Activated CD8-positive, alpha-beta T cell treated with anti-CD3 and anti-CD28 coated beads for 36 hours (primary cell): ENCODE data around the gene CA6. TPM values are rescaled to one million over a fixed set of nuclear protein-coding genes. Genes with fewer than 3 reads are reported as not detected.

Experiments
- ATAC-seq: fragments of 200-7000 bp; cut with Tn5 transposase; one replicate; pipeline ENCODE4 v1.10.0; 2021; ENCODE audit warnings: mild to moderate bottlenecking, moderate library complexity
- CTCF ChIA-PET: fragments of 350-600 bp; sonication (Branson Sonifier 250); formaldehyde crosslinking; loops from one replicate; lab custom pipeline; 2021; ENCODE audit warnings: antibody characterized with exemption; lab: Charles Lee
- POLR2A ChIA-PET: fragments of 350-600 bp; sonication (Branson Sonifier 250); formaldehyde crosslinking; loops from one replicate; lab custom pipeline; 2021; ENCODE audit warnings: antibody characterized with exemption; lab: Charles Lee
- DNase-seq: peaks from one replicate; pipeline ENCODE4 v3.0.0-alpha.2; 2020
- H3K27ac Mint-ChIP-seq: one replicate; pipeline ENCODE4 v1.8.0; 2021; ENCODE audit warnings: mild to moderate bottlenecking, mixed read lengths
- H3K27me3 Mint-ChIP-seq: one replicate; pipeline ENCODE4 v1.8.0; 2021; ENCODE audit warnings: mixed read lengths
- H3K36me3 Mint-ChIP-seq: one replicate; pipeline ENCODE4 v1.8.0; 2021; ENCODE audit warnings: low read depth, mixed read lengths
- H3K4me1 Mint-ChIP-seq: one replicate; pipeline ENCODE4 v1.8.0; 2021; ENCODE audit warnings: low read depth, mixed read lengths
- H3K4me3 Mint-ChIP-seq: one replicate; pipeline ENCODE4 v1.8.0; 2021; ENCODE audit warnings: mild to moderate bottlenecking, moderate library complexity, mixed read lengths
- H3K9me3 Mint-ChIP-seq: one replicate; pipeline ENCODE4 v1.8.0; 2021; ENCODE audit warnings: mixed read lengths
- CTCF ChIP-seq: fragments of 200-600 bp; IDR thresholded peaks from one replicate; pipeline ENCODE4 v1.8.0; 2022; ENCODE audit warnings: antibody characterized with exemption, mild to moderate bottlenecking
- intact Hi-C: fragments of 100-400 bp; cut with micrococcal nuclease; formaldehyde crosslinking; loops from one replicate; pipeline ENCODE4 v1.10.0; 2022
- total RNA-seq, 2 experiments: library from RNA; stranded (reverse); gene quantifications; one replicate each; pipeline ENCODE4 v1.2.3, GENCODE V29; 2021

The CA6 gene
- total RNA-seq, 2 experiments from 2014 or later = 3.5 to 3.9 TPM

GRCh38 chr1:8902765-8903164 is 42.9 kb upstream of the CA6 start:
- Mint-ChIP-seq H3K27me3 (no peaks in the 10 kb centered on the region), H3K27ac (peak overlapping the region; percentile 68), H3K4me3 (no peak overlapping the region), H3K9me3 (peaks cover 8% of the 10 kb centered on the region), H3K4me1 (peaks cover 59% of the 10 kb centered on the region), H3K36me3 (peaks cover 33% of the 10 kb centered on the region)
- ATAC-seq (no peak), DNase-seq (no peak)
- POLR2A ChIA-PET = interaction anchor here (1.3 to 1.5 kb wide), 2 partner anchors 29 to 33 kb away, joined by 5 to 8 read pairs; no protein-coding TSS in a partner anchor
- intact Hi-C loops = no loop called here
- CTCF ChIA-PET = interaction anchor here (1.8 kb wide), 1 partner anchor 40 kb away, joined by 5 read pairs; no protein-coding TSS in a partner anchor
- TF ChIP-seq CTCF = no peak

GRCh38 chr1:8903410-8903809 is 42.3 kb upstream of the CA6 start:
- no peak overlapping the region for H3K4me3 Mint-ChIP-seq
- H3K27me3 Mint-ChIP-seq = no peaks in the 10 kb centered on the region
- peaks cover 5% of the 10 kb centered on the region for H3K9me3 Mint-ChIP-seq
- TF ChIP-seq CTCF = no peak
- peaks cover 32% of the 10 kb centered on the region for H3K36me3 Mint-ChIP-seq
- POLR2A ChIA-PET = interaction anchor here (1.3 to 1.5 kb wide), 2 partner anchors 30 to 34 kb away, joined by 5 to 8 read pairs; no protein-coding TSS in a partner anchor
- intact Hi-C loops = no loop called here
- peaks cover 62% of the 10 kb centered on the region for H3K4me1 Mint-ChIP-seq
- CTCF ChIA-PET = interaction anchor here (0.9 to 1.6 kb wide), 4 partner anchors 18 to 55 kb away, joined by 3 to 5 read pairs (median 4); no protein-coding TSS in a partner anchor
- DNase-seq (peak; percentile 69), ATAC-seq (peak; percentile 28)
- peak overlapping the region; percentile 68 for H3K27ac Mint-ChIP-seq

DNA sequence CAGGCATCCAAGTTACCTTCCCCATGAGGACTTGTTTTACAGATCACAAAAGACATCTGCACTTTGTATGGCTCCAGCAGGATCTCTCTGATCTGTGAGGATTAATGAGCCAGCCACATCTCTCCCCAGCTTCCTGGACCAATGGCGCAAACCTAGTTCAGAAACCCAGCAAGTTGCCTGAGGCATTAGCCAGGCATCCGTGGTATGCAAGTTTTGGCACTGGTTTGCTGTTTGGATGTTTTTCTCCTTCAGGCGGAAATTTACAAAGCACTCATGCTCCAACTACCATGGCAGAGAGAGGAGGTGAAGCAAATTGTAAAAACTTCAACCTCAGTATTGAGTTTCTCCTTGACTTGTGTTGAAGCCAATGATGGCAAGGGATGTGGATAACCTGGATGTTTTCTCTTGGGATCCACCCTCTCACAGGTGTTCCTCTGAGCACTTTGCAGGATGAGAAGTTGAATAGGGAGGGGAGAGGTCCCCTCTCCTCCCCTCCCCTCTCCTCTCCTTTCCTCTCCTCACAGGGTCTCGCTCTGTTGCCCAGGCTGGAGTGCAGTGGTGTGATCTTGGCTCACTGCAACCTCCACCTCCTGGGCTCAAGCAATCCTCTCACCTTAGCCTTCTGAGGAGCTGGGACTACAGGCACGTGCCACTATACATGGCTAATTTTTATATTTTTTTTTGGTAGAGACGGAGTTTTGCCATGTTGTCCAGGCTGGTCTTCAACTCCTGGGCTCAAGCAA is 41.6 kb upstream of the CA6 start:
- Mint-ChIP-seq H3K27me3 (no peaks in the 10 kb centered on the region), H3K36me3 (peaks cover 26% of the 10 kb centered on the region), H3K4me3 (no peak overlapping the region), H3K4me1 (peaks cover 57% of the 10 kb centered on the region), H3K27ac (peak overlapping the region; percentile 68), H3K9me3 (no peaks in the 10 kb centered on the region)
- TF ChIP-seq CTCF = no peak
- ATAC-seq (no peak), DNase-seq (no peak)
- intact Hi-C loops = no loop called here
- ChIA-PET POLR2A (interaction anchor here (0.6 kb wide), 1 partner anchor 26 kb away, joined by 3 read pairs; no protein-coding TSS in a partner anchor), CTCF (interaction anchor here (0.9 to 2.6 kb wide), 5 partner anchors 19 to 101 kb away, joined by 3 to 11 read pairs (median 4); no protein-coding TSS in a partner anchor)

GRCh38 chr1:8905582-8906191 is 40.0 kb upstream of the CA6 start:
- ATAC-seq (no peak), DNase-seq (no peak)
- H3K27ac Mint-ChIP-seq = peak overlapping the region; percentile 74
- CTCF ChIA-PET = interaction anchor here (2.6 kb wide), 1 partner anchor 99 kb away, joined by 11 read pairs; no protein-coding TSS in a partner anchor
- intact Hi-C loops = no loop called here
- H3K4me1 Mint-ChIP-seq = peaks cover 49% of the 10 kb centered on the region
- H3K27me3 Mint-ChIP-seq = no peaks in the 10 kb centered on the region
- no peak overlapping the region for H3K4me3 Mint-ChIP-seq
- POLR2A ChIA-PET = interaction anchor here (0.6 to 1.0 kb wide), 2 partner anchors 34 to 66 kb away, joined by 3 read pairs; no protein-coding TSS in a partner anchor
- no peak for TF ChIP-seq CTCF
- H3K9me3 Mint-ChIP-seq = peaks cover 4% of the 10 kb centered on the region
- H3K36me3 Mint-ChIP-seq = peaks cover 25% of the 10 kb centered on the region
